ENCODE measurements around the gene HCK.

GRCh38 chr20:32130352-32130751 is 78.3 kb downstream of the HCK start:
- no peak for TF ChIP-seq CTCF (conservative IDR thresholded peaks at IDR 0.05)
- TF ChIP-seq ZFX (IDR thresholded peaks at IDR 0.05) = no peak

All from C4-2B (cell line).